Hepatocyte (in vitro differentiated cells): Measurements from ENCODE around the gene COL4A2. TPM values are rescaled to one million over a fixed set of nuclear protein-coding genes. Genes with fewer than 3 reads are reported as not detected.

ENCODE experiments used
- DNase-seq: peaks from one replicate; pipeline ENCODE4 v3.0.0-alpha.2; 2016; ENCODE audit warnings: low spot score
- H2AFZ ChIP-seq: fragments of 200-600 bp; sonication (generic); 2 replicates; pipeline ENCODE4 v1.6.0; 2016; ENCODE audit warnings: antibody characterized with exemption, mild to moderate bottlenecking
- H3K27ac ChIP-seq: fragments of 200-600 bp; sonication (generic); 2 replicates; pipeline ENCODE4 v1.5.1; 2016; ENCODE audit warnings: mild to moderate bottlenecking
- H3K27me3 ChIP-seq: fragments of 200-600 bp; sonication (generic); 2 replicates; pipeline ENCODE4 v1.6.1; 2016
- H3K36me3 ChIP-seq: fragments of 200-600 bp; sonication (generic); replicated peaks from 2 replicates; pipeline ENCODE4 v1.5.1; 2016; ENCODE audit warnings: low read depth; ENCODE audit not compliant: insufficient read depth
- H3K4me1 ChIP-seq: fragments of 200-600 bp; sonication (generic); 2 replicates; pipeline ENCODE4 v1.5.1; 2016; ENCODE audit warnings: mild to moderate bottlenecking, moderate library complexity; ENCODE audit not compliant: insufficient read depth
- H3K4me2 ChIP-seq: fragments of 200-600 bp; sonication (generic); 2 replicates; pipeline ENCODE4 v1.6.0; 2016
- H3K4me3 ChIP-seq: fragments of 200-600 bp; sonication (generic); 2 replicates; pipeline ENCODE4 v1.5.1; 2016; ENCODE audit warnings: mild to moderate bottlenecking
- H3K79me2 ChIP-seq: fragments of 200-600 bp; sonication (generic); 2 replicates; pipeline ENCODE4 v1.6.0; 2017; ENCODE audit warnings: mild to moderate bottlenecking
- H3K9me2 ChIP-seq: fragments of 200-600 bp; sonication (generic); replicated peaks from 2 replicates; pipeline ENCODE4 v1.6.0; 2017; ENCODE audit warnings: mild to moderate bottlenecking; ENCODE audit not compliant: insufficient read depth
- H3K9me3 ChIP-seq: fragments of 200-600 bp; sonication (generic); 2 replicates; pipeline ENCODE4 v1.5.1; 2016; ENCODE audit warnings: low read depth, mild to moderate bottlenecking
- H4K20me1 ChIP-seq: fragments of 200-600 bp; sonication (generic); 2 replicates; pipeline ENCODE4 v1.6.0; 2016; ENCODE audit warnings: mild to moderate bottlenecking; ENCODE audit not compliant: insufficient read depth, poor library complexity, severe bottlenecking
- EZH2 ChIP-seq: fragments of 200-600 bp; sonication (generic); IDR thresholded peaks from 2 replicates; pipeline ENCODE4 v1.6.1; 2016; ENCODE audit warnings: antibody characterized with exemption, mild to moderate bottlenecking, borderline replicate concordance
- EZH2phosphoT487 ChIP-seq: fragments of 200-600 bp; sonication (generic); IDR thresholded peaks from one replicate; pipeline ENCODE4 v1.6.1; 2018; ENCODE audit warnings: antibody characterized with exemption, mild to moderate bottlenecking, low read depth, moderate library complexity; ENCODE audit not compliant: unreplicated experiment, severe bottlenecking
- WGBS: methylation state at CpG from one replicate; pipeline ENCODE4 v1.1.6; 2016; ENCODE audit warnings: low lambda C conversion rate; ENCODE audit errors: missing lambda C conversion rate; 5-methylcytosine and 5-hydroxymethylcytosine counted together
- polyA plus RNA-seq: library from polyadenylated mRNA; unstranded; fragments of >200 nt; fragmentation: Nextera tagmentation; extraction: Ambion mirVana; gene quantifications from 2 replicates; pipeline ENCODE4 v1.2.1, GENCODE V29; 2016
- total RNA-seq: library from RNA; depleted of rRNA; stranded (reverse); fragments of >200 nt; gene quantifications from 2 replicates; pipeline ENCODE4 v1.2.3, GENCODE V29; 2014
- TF ChIP-seq, protein P1 (sequence below): fragments of 200-600 bp; sonication (generic); IDR thresholded peaks from 2 replicates; pipeline ENCODE4 v1.5.1; 2016; ENCODE audit warnings: antibody characterized with exemption, mild to moderate bottlenecking; ENCODE audit not compliant: poor library complexity

Gene COL4A2
- total and polyA plus RNA-seq, 2 experiments from 2014 or later: 171 to 221 TPM

DNA sequence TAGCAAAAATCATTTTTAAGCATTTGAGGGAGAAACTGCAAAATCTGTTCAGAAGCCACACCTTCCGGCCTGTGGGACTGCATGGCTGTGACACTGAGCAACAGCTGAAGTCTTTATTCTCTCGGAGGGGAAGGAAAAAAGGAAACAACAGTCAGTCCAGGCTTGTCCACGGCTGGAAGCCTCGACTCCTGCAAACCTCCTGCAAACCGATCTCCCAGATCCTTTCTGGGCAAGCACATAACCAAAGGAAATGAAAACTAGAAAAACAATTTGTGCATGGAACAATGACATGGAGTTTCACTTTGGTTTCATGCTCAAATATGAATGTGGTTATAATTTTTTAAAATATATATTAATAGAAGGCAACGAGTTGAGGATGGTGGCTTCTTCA lies 1.1 kb upstream of the COL4A2 start:
- no peak for DNase-seq
- Histone ChIP-seq H3K4me1 (peaks cover 21% of the 10 kb centered on the region), H3K9me2 (no peaks in the 10 kb centered on the region), H3K27ac (peak overlapping the region; percentile 80), H4K20me1 (no peaks in the 10 kb centered on the region), H3K79me2 (peaks cover 56% of the 10 kb centered on the region), H2AFZ (no peak overlapping the region), H3K4me2 (peak overlapping the region; percentile 87), H3K9me3 (no peaks in the 10 kb centered on the region), H3K4me3 (peak overlapping the region; percentile 88), H3K27me3 (no peaks in the 10 kb centered on the region), H3K36me3 (no peaks in the 10 kb centered on the region)
- TF ChIP-seq EZH2phosphoT487: no peak
- TF ChIP-seq EZH2: no peak
- TF ChIP-seq, protein P1, sequence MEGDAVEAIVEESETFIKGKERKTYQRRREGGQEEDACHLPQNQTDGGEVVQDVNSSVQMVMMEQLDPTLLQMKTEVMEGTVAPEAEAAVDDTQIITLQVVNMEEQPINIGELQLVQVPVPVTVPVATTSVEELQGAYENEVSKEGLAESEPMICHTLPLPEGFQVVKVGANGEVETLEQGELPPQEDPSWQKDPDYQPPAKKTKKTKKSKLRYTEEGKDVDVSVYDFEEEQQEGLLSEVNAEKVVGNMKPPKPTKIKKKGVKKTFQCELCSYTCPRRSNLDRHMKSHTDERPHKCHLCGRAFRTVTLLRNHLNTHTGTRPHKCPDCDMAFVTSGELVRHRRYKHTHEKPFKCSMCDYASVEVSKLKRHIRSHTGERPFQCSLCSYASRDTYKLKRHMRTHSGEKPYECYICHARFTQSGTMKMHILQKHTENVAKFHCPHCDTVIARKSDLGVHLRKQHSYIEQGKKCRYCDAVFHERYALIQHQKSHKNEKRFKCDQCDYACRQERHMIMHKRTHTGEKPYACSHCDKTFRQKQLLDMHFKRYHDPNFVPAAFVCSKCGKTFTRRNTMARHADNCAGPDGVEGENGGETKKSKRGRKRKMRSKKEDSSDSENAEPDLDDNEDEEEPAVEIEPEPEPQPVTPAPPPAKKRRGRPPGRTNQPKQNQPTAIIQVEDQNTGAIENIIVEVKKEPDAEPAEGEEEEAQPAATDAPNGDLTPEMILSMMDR: no peak
- 14% methylated on average over 6 of the region's 6 CpGs for WGBS

DNA sequence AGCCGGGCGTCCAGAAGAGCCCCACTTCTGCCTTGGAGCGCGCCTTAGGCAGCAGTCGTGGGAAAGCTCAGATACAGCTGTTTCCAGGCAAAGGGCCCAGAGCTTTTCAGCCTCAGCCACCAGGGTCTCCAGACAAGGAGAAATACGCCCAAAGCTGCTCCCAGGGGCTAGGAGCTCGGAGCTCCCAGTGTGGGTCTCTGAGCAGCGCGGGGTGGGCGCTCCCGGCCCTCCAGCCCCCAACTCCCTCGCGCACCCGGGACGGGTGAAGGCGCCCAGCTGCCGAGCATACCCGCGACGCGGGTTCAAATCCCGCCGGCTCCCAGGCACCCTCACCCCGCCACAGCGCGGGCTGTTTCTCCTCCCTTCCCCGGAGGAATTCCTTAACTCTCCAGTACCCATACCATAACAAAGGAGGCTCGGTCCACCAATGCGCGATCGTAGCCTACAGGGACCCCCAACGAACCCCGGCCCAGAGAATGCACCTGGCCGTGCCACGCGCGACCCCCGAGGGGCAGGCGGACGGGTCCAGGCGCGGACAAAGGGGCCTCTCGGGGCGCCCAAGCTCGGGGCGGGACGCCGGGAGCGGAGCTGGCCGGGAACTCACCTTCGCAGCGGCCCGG lies 634 bp upstream of the COL4A2 start:
- H3K27ac ChIP-seq: peak overlapping the region; percentile 80
- H3K36me3 ChIP-seq: no peaks in the 10 kb centered on the region
- H3K9me2 ChIP-seq: no peaks in the 10 kb centered on the region
- H4K20me1 ChIP-seq: no peaks in the 10 kb centered on the region
- no peaks in the 10 kb centered on the region for H3K27me3 ChIP-seq
- peak overlapping the region; percentile 87 for H3K4me2 ChIP-seq
- WGBS: 4% methylated on average over 49 of the region's 53 CpGs
- peaks cover 26% of the 10 kb centered on the region for H3K4me1 ChIP-seq
- H3K4me3 ChIP-seq: peak overlapping the region; percentile 88
- peak; percentile 41 for DNase-seq
- H3K79me2 ChIP-seq: peaks cover 61% of the 10 kb centered on the region
- H2AFZ ChIP-seq: peak overlapping the region; percentile 62
- no peaks in the 10 kb centered on the region for H3K9me3 ChIP-seq
- TF ChIP-seq EZH2 (no peak), EZH2phosphoT487 (no peak)
- TF ChIP-seq, protein P1: no peak

DNA sequence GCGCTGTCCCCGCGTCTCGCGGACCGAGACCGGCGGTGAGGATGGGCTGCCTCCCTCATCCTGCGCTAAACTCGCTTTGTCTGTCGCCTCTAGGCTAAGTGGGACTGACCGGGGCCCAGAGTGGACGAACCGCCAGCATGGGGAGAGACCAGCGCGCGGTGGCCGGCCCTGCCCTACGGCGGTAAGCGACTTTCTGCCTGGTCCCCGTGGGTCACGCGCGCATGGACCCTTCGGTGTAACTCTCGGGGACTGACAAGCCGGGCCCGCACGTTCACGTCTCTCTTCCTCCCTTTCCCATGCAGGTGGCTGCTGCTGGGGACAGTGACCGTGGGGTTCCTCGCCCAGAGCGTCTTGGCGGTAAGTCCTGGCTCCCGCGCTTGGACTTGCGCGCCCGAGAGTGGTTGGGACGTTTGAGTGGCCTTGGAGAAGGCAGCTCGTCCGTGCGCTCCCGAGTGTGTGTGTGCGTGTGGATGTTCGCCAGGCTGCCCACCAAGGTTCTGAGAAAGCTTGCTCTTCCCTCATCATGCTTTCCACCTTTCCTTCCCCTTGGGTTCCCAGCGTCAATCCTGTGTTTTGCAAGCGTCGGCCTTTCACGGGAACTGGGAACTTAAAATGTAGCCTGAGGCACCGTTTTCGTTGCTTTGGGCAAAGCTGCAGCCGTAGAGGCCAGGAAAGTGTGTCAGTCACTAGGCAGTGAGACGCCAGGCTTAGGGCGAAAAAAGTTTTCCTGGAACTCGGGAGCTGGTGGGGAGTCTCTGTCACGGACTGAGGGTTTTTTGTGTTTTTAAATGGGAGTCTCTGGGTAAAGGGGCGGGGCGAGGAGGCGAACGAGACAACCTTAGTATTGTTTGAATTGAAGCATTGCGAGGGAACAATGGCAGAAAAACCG lies 927 bp downstream of the COL4A2 start:
- H3K4me1 ChIP-seq: peaks cover 39% of the 10 kb centered on the region
- no peaks in the 10 kb centered on the region for H3K9me3 ChIP-seq
- TF ChIP-seq, protein P1: no peak
- no peak for TF ChIP-seq EZH2phosphoT487
- TF ChIP-seq EZH2: no peak
- H3K36me3 ChIP-seq: no peaks in the 10 kb centered on the region
- no peaks in the 10 kb centered on the region for H3K27me3 ChIP-seq
- H3K4me3 ChIP-seq: peak overlapping the region; percentile 88
- no peaks in the 10 kb centered on the region for H3K9me2 ChIP-seq
- peaks cover 60% of the 10 kb centered on the region for H3K79me2 ChIP-seq
- H3K4me2 ChIP-seq: peak overlapping the region; percentile 87
- peak overlapping the region; percentile 56 for H2AFZ ChIP-seq
- peak overlapping the region; percentile 80 for H3K27ac ChIP-seq
- no peaks in the 10 kb centered on the region for H4K20me1 ChIP-seq
- WGBS: under 1% methylated on average over 64 of the region's 64 CpGs
- peak; percentile 40 for DNase-seq
